GM10248 (cell line): Measurements from ENCODE around the gene PSMD2.

Experiments used
- CTCF ChIA-PET: fragments of 300-600 bp; sonication (Branson Sonifier 250); formaldehyde crosslinking; extraction: SDS; loops from one replicate; lab custom pipeline; 2021; ENCODE audit warnings: antibody characterized with exemption; lab: Yijun Ruan, JAX
- POLR2A ChIA-PET: fragments of 350-650 bp; sonication (Branson Sonifier 250); formaldehyde crosslinking; extraction: SDS; loops from one replicate; lab custom pipeline; 2020; ENCODE audit warnings: antibody characterized with exemption; lab: Yijun Ruan, JAX
- DNase-seq: peaks from one replicate; pipeline ENCODE4 v3.0.0; 2012; ENCODE audit errors: extremely low spot score
- TF ChIP-seq, protein P1 (sequence below): IDR thresholded peaks from 2 replicates; pipeline ENCODE4 v1.5.1; 2012; ENCODE audit warnings: mild to moderate bottlenecking, low read depth; ENCODE audit errors: extremely low read depth, missing control alignments, control extremely low read depth

PSMD2 gene

DNA sequence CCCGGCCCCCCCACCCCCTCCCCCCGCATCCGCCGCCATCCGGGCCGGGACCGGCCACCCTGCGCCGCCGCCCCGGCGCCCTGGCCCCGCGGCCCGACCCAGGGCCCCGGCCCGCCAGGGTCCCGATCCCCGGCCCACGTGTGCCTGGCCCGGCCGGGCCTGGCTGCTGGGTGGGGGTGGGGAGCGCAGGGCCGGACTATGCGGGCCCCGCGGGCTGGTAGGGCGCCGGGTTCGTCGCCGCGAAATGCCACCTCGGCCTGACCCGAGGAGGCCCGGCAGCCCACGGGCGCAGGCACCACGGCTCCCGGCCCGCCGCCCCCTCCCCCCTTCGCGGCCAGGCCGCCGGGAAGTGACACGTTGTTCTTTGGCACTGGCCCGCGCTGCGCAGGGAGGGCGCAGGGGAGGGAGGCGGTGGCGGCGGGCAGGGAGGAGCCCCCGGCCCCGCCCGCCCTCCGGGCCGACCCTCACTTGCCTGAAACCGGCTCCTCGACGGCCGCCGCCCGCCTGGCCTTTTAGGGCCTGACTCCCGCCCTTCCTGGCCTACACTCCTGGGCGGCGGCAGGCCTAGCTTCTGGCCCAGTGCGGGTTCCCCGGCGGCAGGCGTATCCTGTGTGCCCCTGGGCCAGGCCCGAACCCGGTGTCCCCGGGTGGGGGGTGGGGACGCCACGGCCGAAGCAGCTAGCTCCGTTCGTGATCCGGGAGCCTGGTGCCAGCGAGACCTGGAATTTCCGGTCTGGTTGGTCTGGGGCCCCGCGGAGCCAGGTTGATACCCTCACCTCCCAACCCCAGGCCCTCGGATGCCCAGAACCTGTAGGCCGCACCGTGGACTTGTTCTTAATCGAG, 15.9 kb downstream of the PSMD2 start:
- DNase-seq = peak; percentile 60
- CTCF ChIA-PET = interaction anchor here (1.3 to 1.5 kb wide), 2 partner anchors 12 to 87 kb away, joined by 3 to 5 read pairs; no protein-coding TSS in a partner anchor
- TF ChIP-seq, protein P1, sequence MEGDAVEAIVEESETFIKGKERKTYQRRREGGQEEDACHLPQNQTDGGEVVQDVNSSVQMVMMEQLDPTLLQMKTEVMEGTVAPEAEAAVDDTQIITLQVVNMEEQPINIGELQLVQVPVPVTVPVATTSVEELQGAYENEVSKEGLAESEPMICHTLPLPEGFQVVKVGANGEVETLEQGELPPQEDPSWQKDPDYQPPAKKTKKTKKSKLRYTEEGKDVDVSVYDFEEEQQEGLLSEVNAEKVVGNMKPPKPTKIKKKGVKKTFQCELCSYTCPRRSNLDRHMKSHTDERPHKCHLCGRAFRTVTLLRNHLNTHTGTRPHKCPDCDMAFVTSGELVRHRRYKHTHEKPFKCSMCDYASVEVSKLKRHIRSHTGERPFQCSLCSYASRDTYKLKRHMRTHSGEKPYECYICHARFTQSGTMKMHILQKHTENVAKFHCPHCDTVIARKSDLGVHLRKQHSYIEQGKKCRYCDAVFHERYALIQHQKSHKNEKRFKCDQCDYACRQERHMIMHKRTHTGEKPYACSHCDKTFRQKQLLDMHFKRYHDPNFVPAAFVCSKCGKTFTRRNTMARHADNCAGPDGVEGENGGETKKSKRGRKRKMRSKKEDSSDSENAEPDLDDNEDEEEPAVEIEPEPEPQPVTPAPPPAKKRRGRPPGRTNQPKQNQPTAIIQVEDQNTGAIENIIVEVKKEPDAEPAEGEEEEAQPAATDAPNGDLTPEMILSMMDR = no peak
- POLR2A ChIA-PET = interaction anchor here (1.0 kb wide), 2 partner anchors 9 to 20 kb away, joined by 3 to 6 read pairs; no protein-coding TSS in a partner anchor

DNA sequence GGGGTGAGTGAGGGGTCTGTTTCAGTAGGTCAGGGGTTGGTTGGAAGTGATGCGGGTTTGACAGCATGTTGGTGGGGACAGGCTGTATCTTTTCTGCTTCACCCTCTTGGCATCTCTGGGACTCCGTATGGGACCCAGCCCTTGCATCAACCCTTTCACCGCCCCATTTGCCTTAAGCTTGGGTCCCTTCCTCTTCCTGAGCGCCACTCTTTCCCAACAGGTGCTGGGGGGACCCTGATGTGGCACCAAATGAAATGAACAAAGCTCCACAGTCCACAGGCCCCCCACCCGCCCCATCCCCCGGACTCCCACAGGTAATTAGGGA, 16.5 kb downstream of the PSMD2 start:
- peak; percentile 31 for DNase-seq
- ChIA-PET CTCF (interaction anchor here (0.7 to 1.5 kb wide), 4 partner anchors 11 to 88 kb away, joined by 3 to 5 read pairs (median 3); partner anchors contain the start of gene EEF1AKMT4), POLR2A (interaction anchor here (1.0 to 1.3 kb wide), 4 partner anchors 9 to 20 kb away, joined by 3 to 6 read pairs (median 4); no protein-coding TSS in a partner anchor)
- TF ChIP-seq, protein P1 = no peak

DNA sequence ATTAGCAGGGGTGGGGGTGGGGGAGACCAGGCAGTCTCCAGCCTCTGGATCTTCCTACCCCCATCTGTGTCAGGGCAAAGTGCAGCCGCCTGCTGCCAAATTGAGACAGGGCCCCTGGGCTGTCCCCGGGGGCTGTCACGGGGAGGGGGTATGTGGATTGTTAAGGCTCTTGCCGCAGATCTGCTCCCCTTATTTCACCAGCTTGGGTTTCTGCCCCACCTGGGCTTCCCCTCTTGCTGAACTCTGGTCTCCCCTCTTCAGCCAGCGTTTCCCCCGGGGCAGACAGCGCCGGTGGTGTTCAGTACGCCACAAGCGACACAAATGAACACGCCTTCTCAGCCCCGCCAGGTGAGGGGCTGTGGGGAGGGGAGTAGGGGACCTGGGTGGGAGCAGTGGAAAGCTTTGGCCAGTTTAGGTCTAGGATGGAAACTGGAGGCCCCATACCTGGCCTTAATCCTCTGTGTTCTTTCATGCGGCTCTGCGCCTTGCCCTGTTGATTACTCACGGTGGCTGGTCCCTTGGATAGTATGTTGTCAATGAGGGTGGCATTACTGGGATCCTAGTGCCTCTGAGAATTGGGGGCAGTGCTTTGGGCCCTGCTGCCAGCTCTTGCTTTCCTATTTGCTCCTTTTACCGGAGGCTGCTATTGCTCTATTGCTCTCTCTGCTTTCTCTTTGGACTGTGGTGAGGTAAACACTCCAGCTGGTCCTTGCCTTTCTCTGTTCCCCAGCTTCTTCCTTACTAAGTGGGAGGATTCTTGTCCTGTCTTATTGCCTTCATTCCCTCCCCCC, 17.0 kb downstream of the PSMD2 start:
- CTCF ChIA-PET = interaction anchor here (0.7 to 1.5 kb wide), 5 partner anchors 11 to 89 kb away, joined by 3 to 5 read pairs (median 3); partner anchors contain the start of gene EEF1AKMT4
- TF ChIP-seq, protein P1 = no peak
- POLR2A ChIA-PET = interaction anchor here (1.0 to 1.3 kb wide), 4 partner anchors 8 to 19 kb away, joined by 3 to 6 read pairs (median 4); no protein-coding TSS in a partner anchor
- peak; percentile 19 for DNase-seq

DNA sequence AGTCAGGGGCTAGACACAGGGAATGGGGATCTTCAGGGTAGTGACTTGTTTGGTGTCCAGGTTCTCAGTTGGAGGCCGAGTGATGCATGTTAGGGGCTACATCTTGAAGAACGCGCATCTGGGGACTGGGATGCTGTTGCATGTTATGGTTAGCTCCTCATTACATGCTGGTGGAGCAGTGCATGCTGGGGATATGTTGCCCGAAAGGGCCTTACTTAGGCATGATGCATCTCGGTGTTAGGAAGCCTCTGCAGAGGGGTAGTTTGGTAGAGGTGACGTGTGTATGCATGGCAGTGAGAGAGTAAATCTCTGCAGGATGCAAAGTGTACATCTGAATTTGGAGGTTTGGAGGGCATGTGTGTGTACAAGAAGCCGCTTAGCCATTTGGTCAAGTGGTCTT, 17.8 kb downstream of the PSMD2 start:
- POLR2A ChIA-PET = interaction anchor here (1.3 kb wide), 1 partner anchor 11 kb away, joined by 5 read pairs; no protein-coding TSS in a partner anchor

DNA sequence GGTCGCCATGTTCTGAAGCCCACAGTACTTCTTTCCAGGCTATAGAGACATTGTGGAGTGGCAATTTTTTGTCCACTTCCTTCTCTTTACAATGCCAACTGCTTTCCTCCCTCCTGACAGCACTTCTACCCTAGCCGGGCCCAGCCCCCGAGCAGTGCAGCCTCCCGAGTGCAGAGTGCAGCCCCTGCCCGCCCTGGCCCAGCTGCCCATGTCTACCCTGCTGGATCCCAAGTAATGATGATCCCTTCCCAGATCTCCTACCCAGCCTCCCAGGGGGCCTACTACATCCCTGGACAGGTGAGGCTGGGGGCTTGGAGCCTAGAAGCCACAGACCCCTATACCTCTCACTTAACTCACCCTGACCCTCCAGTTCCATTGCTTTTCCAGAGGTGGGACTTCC, 18.2 kb downstream of the PSMD2 start:
- no peak for DNase-seq
- CTCF ChIA-PET = interaction anchor here (1.3 kb wide), 1 partner anchor 15 kb away, joined by 3 read pairs; no protein-coding TSS in a partner anchor
- TF ChIP-seq, protein P1 = no peak
- POLR2A ChIA-PET = no interaction called here

More for the DNA sequence above, 17.8 kb downstream of the PSMD2 start:
- DNase-seq = no peak
- CTCF ChIA-PET = interaction anchor here (1.3 kb wide), 1 partner anchor 14 kb away, joined by 3 read pairs; no protein-coding TSS in a partner anchor
- TF ChIP-seq, protein P1 = no peak

DNA sequence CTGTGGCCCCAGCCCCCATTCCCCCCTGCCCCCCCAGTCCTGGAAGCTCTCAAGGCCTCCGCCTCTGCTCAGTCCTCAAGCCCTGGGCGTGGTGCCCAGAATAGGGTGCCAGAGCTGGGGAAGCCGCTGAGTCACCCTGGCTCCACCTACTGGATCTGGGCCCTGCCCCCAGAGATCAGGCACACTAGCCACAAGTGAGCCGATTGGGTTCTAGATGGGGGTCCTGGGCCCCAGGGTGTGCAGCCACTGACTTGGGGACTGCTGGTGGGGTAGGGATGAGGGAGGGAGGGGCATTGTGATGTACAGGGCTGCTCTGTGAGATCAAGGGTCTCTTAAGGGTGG, 21.0 kb downstream of the PSMD2 start:
- TF ChIP-seq, protein P1 = no peak
- CTCF ChIA-PET = interaction anchor here (0.8 to 1.2 kb wide), 3 partner anchors 9 to 26 kb away, joined by 3 to 7 read pairs (median 3); no protein-coding TSS in a partner anchor
- DNase-seq = peak; percentile 20
- POLR2A ChIA-PET = interaction anchor here (0.6 kb wide), 1 partner anchor 21 kb away, joined by 3 read pairs; no protein-coding TSS in a partner anchor
